Measurements from ENCODE around the gene OR2S2.
"Not testable (repeated sequence)": the region's sequence is repeated elsewhere in the genome, so short reads cannot be mapped to it uniquely, and the experiment has no call there.

OR2S2 gene, protein sequence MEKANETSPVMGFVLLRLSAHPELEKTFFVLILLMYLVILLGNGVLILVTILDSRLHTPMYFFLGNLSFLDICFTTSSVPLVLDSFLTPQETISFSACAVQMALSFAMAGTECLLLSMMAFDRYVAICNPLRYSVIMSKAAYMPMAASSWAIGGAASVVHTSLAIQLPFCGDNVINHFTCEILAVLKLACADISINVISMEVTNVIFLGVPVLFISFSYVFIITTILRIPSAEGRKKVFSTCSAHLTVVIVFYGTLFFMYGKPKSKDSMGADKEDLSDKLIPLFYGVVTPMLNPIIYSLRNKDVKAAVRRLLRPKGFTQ

DNA sequence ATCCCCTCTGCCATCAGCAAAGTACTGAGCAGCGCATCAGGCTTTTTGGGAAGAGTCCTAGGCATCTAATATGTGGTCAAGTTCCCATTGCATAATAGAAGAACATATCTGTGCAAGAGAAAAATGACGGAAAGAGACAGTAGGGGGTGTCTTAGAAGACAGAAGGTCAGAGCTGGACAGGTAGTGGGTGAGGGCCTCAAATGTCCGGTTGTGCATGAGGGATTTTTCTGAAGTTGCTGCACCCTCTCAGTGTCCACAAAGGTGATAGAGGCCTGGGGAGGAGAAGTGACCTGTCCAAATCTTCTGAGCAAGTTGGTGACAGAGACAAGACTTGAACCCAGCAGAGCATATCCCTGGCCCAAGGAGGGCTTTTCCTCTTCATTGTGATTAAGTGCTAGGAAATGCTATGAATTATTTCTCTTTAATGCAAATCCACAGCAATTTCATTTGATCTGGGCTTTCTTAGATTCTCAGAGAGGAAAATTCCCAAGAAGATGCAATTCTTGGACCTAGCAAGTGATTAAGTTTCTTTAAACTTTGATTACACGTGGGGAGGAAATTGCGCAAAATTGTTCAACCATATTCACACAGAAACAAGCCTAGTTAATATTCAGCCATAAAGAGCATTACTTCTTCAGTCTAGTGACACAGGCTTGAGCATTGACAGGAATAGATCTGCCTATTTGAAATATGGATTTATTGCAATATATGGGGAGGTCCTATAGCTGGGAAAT, at the start of gene OR2S2:
Gene OR2S2 (minus strand): TSS at position 51 of the 734 bp plus-strand sequence. CDS start 56 bp downstream, outside the sequence.
- no peak for DNase-seq

DNA sequence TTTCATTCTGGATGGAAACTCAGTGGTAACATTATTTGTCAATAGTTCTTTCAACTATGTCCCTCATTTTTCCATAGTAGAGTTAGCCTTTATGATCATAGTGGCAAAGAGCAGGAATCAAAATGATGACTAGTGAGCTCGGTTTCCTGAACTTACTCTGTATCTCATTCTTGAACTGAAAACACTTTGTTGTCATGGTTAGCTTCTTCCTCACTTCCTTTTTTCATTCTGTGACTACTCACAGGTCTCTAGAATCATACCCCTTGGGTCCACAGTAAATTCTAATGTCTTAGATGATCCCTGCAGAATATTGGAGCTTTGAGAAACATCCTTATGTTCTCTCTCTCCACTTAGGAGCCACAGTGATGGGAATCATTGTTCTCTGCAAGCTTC, 49.4 kb upstream of the OR2S2 start:
- peak in 1 of 2 experiments; percentile 12 for DNase-seq

DNA sequence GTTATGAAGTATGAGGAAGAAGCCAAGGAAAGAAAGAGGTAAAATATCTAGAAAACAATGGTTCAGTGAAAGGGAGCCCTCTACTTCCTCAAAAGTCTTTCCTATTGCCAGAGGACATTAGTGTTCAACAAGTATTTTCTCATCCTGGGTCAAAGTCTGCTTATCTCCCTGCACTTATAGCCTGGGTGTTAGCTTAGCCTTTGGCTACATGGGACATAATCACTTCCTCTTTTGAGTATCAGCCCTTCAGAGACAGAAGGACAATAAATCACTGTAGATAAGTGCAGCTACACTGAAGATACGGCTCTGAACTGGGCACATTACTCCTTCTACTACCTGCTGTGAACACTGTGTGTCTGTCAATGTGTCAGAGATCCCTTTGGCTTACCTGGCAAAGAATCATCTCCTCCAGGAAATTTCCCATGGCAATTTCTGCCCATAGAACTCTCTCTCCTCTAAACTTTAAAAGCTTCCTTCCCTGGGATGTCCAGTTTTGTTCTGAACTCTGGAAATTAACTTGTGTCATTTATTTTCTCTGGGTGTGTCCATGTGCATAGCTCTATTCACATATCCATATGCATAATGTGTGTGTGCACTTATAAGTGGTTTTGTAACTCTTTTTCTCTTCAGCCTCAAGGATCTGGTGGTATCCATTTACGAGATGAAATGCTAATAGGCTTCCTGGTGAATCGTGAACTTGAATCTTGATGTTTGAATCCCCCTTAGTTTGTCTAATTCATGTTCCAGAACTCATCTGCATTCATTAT, 48.8 kb upstream of the OR2S2 start:
- peak in 1 of 2 experiments; percentile 7 for DNase-seq

DNA sequence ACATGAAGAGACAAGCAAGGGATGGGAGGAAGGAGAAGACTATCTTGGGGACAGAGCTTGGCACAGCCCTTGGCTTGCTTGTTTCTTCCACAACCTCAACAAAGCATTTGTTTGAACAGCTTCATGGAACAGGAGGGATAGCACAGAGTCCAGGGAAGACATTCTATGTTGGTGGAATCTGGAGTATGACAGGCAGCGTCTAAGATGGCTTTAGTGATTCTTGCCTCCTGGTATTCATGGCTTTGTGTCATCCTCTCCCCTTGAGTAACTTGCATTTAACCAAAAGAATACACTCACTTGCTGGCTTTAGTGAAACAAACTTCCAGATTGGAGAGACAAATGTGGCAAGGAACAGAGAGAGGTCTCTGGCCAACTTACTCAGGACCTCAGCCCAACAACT, 47.9 kb upstream of the OR2S2 start:
- no peak for DNase-seq

DNA sequence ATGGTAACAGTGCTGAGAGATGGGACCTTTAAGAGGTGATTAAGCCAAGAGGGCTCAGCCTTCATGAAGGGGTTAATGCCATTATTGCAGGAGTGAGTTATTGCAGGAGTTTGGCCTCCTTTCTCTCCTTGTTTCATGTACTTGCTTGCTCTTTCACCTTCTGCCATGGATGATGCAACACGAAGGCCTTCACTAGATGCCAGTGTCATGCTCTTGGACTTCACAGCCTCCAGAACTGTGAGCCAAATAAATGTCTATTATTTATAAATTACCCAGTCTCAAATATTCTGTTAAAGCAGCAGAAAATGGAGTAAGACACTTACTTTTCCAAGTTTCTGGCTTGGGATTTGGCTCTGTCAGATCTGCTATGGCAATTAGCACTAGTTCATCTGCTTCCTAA, 40.4 kb upstream of the OR2S2 start:
- no peak for DNase-seq

DNA sequence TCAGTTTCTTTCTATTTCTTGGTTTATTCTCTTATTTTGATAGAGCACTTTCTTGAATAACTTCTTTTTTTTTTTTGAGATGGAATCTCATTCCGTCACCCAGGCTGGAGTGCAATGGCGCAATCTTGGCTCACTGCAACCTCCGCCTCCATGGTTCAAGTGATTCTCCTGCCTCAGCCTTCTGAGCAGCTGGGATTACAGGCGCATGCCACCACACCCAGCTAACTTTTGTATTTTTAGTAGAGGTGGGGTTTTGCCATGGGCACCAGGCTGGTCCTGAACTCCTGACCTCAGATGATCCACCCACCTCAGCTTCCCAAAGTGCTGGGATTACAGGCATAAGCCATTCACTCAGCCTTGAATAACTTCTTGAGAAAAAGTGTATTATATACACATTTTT, 39.1 kb upstream of the OR2S2 start:
- DNase-seq = not testable (repeated sequence)

DNA sequence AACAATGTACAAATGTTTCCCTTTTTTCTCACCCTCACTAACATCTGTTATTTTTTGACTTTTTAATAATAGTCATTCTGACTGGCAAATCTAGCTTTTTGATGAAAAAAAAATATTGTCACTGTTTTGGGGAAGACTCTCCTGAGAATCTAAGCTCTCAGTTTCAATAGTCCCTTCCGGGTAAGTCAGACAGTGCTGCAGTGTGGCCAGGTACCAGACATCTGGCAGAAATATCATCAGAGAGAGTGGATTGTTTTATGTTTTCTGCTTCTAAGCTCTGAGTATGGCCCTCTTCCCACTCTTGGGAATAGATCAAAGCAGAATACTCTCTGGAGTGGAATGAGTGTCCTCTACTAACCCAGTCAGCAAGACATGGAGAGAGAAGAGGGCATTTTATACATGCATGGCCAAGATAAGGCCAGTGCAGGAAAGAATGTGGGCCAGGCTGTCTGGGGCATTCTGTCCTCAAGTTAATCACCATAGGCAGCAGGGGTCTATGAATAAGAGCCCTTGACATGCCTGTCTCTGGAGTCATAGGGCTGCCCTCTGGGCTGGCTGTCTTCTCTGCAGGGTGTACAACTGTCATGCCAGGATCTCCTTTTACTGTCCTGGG, 38.5 kb upstream of the OR2S2 start:
- DNase-seq = no peak

DNA sequence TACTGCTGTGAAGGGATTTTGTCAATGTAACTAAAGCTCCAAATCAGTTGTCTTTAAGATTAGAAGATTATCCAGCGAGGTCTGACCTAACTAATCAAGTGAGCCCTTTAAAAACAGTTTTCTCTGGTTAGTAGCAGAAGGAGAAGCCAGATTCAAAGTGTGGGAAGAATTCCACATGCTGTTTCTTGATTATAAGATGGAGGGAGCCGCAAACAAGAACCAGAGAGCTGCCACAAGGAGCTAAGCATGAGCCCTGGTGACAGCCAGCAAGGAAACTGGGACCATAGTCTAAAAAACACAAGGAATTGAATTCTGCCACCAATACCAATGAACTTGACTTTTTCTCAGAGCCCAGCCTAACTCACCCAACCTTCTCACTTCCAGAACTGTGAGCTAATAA, 37.0 kb upstream of the OR2S2 start:
- DNase-seq = no peak

DNA sequence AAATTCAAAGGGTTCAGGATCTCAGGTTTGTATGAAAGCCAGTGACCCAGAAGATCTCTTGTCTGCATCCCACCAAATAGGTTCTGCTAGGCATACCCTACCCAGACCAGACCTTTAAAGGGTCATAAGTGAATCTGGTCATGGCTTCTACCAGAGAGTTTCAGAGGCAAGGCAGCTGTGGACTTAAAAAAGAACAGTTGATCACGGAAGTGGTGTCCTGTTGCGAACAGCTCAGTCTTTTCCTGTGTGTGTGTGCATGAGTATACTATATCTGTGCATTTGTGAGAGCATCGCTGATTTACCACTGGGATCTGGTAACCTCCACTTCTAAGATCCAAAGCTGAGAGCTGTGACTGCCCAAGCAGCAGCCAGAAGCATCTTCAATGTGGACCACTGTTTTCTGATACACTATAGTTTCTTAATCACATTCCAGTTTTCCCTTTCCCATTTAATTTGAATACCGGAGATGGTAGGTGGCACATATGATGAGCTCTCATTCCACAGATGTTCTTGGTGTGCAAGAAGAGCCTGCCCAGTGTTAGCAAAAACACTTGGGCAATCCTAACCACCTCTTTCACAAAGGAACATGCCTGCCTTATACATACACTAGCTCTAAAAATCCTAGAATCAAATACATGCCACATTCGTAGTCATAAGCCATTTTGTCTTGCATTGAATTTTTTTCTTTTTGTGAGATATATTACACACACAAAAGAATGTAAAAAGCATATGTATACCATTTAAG, 36.2 kb upstream of the OR2S2 start:
- no peak for DNase-seq

DNA sequence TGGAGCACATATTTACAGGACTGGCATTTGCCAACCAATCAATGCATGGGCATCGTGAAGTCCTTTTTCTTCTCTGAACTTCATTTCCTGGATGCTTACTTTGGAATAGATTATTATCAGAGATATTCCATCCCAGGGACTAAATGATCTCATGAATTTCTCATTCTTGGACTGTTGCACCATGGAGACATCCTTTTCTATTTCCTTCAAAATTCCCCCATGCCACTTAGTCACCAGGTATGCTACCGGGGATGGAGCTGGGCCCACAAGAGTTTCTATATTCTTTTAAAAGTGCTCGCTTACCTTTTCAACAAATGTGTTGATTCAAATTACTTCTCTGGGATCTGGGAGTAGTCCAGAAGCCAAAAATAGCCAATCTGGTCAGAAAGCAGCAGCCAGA, 35.2 kb upstream of the OR2S2 start:
- not testable (repeated sequence) for DNase-seq

DNA sequence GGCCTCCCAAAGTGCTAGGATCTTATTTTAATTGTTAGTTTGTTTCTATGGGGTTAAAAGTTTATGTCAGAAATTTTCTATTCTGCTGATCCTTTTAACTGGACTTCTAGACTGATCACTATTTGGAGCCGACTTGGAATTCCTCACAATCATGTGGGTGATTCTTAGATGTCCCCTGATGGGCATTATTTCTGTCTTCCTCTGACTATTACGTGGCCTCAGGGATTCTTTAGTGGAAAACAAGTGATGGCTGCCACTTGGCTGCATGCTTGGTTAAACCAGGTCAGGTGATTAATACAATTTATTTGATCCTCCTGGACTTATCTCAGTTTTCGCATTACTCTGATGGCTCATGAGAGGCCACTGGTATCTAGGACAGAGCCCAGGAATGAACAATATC, 32.2 kb upstream of the OR2S2 start:
- DNase-seq = no peak

DNA sequence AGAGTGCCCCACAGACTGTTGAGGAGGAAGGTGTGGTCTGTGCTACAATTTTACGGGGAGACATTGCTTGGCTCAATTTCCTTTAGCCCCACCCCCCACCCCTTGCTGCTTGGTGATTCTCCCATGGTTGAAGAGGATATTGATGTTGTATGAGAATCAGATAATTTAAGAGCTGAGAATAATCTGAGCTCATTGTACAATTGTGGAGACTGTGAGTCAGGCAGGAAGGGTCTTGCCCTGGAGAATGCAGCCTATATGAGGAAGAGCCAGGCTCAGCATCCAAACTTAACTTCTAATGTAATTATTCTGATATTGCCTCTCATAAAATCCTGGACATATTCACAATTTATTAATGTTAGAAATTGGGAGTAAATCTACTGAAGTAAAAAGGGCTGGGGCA, 26.1 kb upstream of the OR2S2 start:
- DNase-seq = no peak

DNA sequence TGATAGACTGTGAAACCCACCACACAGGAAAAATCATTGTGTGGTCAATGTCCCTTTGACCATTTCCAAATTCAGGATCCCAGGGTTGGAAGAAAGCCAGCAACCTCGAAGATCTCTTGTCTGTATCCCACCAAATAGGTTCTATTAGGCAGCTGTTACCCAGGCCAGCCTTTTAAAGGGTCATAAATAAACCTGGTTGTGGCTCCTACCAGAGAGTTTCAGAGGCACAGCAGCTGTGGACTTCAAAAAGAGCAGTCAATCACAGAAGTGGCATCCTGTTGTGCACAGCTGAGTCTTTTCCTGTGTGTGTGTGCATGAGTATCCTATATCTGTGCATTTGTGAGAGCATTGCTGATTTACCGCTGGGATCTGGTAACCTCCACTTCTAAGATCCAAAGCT, 23.7 kb upstream of the OR2S2 start:
- no peak for DNase-seq

DNA sequence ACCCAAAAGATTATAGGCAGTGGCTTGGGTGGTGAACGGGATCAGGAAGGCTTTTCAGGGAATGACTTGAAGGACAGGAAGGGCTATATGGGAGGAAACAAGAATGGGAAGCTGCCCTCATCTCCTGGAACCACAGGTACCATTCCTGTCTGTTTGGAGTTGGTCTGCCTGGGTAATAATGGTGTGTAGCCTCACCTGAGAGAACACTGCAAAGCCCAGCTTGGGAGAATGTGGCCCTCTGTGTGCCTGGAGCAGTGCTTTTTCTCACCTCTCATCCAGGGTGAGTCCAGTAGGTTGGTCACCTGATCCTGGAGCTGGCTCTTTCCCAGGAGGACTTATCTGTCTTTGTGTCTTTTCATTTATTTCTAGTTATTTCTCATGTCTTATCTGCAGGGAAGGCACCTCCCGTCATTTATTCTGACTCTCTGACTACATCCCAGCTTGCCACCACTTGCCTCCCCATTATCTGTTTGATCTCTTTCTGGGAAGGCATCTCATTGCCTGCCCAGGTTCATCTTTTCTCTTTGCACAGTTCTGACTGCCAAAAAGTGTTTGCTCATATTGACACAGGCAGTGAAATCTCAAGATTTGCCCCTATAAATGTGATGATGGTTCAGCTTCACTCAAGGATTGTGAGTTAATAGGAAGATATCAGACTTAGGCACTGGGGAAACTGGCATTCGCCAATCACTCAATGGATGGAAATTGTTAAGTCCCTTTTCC, 22.5 kb upstream of the OR2S2 start:
- no peak for DNase-seq

DNA sequence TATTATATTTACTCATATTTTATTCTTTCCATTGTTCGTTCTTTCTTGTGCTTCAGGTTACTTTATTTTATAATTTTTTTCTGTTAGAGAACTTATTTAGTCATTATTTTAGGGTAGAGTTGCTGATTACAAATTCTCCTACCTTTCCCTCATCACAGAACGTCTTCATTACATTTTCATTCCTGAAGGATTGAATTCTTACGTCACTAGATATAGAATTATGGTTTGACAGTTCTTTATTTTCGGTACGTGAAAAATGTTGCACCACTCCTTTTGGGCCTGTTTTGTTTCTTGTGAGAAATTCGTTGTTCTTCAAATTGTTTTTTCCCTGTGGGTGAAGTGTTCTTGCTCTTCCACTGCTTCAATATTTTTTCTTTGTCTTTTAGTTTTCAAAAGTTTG, 20.8 kb upstream of the OR2S2 start:
- DNase-seq = no peak

DNA sequence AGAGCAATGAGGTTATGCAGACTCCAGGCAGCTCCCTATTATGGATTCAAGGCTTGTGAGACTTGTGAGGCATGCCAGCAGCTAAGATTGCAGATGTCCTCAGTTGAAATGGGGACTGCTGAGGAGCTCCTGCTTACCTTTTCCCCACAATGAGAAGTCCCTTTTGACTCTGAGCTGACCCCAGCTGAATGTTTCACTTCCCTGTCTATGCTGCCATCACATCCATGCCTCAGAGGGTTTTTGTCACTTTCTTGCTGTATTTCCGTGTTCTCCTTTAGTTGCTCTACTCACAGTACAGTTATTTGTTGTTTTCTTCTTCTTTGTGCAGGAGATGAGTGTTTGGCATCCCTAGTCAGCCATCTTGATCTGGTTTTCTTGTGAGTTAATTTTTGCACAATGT, 18.8 kb upstream of the OR2S2 start:
- DNase-seq = no peak

DNA sequence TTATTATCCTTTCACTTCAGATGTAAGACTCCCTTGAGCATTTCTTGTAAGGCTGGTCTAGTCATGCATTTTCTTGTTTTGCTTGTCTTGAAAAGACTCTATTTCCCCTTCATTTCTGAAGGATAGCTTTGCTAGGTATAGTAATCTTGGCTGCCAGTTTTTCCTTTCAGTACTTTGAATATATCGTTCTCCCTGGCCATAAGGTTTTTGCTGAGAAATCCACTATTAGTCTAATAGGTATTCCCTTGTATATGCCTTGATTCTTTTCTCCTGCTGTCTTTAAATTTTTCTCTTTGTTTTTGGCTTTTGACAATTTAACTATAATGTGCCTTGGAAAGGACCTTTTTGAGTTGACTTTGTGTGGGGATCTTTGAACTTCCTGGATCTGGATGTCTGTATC, 16.8 kb upstream of the OR2S2 start:
- no peak for DNase-seq

DNA sequence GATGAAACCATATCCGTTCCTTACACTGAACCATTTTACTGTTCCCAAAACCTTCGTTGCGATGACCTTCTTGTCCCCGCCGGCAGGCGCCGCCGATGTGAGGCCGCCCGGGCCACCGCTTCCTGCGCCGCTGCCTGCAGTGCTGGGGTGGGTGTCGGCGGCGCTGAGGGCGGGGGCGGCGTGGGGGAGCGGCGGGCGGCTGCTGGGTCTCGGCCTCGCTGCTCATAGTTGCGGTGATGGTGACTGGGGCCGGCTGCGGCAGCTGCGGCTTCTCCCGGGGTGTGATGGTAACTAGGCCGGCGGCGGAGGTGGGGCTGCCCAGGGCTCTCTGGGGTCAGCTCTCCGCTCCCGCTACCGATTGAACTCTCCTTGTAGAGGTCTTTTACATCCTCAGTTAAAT, 14.1 kb upstream of the OR2S2 start:
- no peak for DNase-seq

DNA sequence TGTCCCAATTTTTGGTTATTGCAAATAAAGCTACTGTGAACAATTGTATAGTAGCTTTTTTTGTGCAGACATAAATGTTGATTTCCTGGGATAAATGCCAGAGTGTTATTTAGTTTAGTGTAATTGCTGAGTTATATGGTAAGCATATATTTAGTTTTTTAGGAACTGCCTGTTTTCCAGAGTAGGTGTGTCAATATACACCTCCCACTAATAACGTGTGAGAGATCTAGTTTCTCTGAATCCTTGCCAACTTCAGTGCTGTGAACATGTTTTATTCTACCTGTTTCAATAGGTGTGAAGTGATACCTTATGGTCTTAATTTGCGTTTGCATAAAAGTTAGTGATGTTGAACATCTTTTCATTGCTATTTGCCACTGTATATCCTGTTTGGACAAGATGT, 9.1 kb upstream of the OR2S2 start:
- no peak for DNase-seq

DNA sequence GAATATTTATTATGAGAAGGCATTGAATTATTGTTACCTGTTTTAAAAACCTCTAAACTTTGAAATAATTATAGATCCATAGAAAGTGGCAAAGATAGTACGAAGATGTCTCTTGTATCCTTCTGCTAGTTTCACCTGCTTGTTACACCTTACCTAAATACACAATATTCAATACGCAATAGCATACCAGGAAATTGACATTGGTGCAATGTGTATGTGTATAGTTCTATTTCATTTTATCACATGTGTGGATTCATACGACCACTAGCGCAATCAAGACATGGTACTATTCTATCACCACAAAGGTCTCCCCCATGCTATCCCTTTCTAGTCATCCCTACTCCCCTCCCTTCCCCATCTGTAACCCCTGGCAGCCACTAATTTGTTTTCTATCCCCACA, 8.5 kb upstream of the OR2S2 start:
- no peak for DNase-seq

DNA sequence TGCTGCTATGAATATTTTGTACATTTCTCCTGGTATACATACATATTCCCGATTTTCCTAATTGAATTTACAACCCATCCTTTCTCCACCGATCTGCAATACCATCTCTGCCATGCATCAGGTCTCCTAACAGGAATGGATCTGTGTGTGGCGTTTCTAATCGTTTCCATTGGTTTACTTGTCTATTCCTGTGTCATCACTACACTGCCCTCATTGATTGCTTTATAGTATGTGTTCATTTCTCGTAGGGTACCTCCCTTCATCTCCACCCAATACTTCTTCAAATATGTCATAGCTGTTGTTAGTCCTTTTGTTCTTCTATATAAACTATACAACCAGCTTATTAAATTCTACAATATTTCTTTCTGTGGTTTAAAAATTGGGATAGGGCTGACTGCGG, 7.1 kb upstream of the OR2S2 start:
- no peak for DNase-seq
